ENCODE measurements around the gene C5.

C5 gene

GRCh38 chr9:120918931-120919842 lies 130.9 kb downstream of the C5 start:
- TF ChIP-seq ZFX (IDR thresholded peaks at IDR 0.05), result no peak
- H3K27ac ChIP-seq, result peak overlapping the region; percentile 3; the same call in 1 of the 2 replicates

GRCh38 chr9:120917929-120918762 lies 131.9 kb downstream of the C5 start:
- peak overlapping the region; percentile 3; the same call in 1 of the 2 replicates for H3K27ac ChIP-seq
- TF ChIP-seq CTCF (conservative IDR thresholded peaks at IDR 0.05) (no peak), ZFX (IDR thresholded peaks at IDR 0.05) (no peak)

- H3K27ac ChIP-seq, result peak overlapping the region; percentile 9; the same call in 1 of the 2 replicates
- TF ChIP-seq CTCF (conservative IDR thresholded peaks at IDR 0.05) (no peak), ZFX (IDR thresholded peaks at IDR 0.05) (no peak)
These were observed 132.8 kb downstream of the C5 start for GRCh38 chr9:120916991-120917880.

GRCh38 chr9:120916588-120916987 lies 133.5 kb downstream of the C5 start:
- TF ChIP-seq CTCF (conservative IDR thresholded peaks at IDR 0.05), result no peak
- TF ChIP-seq ZFX (IDR thresholded peaks at IDR 0.05), result no peak

GRCh38 chr9:120915854-120916470 lies 134.1 kb downstream of the C5 start:
- no peak for TF ChIP-seq CTCF (conservative IDR thresholded peaks at IDR 0.05)
- no peak for TF ChIP-seq ZFX (IDR thresholded peaks at IDR 0.05)

More at GRCh38 chr9:120916588-120916987, 133.5 kb downstream of the C5 start:
- peak overlapping the region; percentile 9; the same call in 1 of the 2 replicates for H3K27ac ChIP-seq

GRCh38 chr9:120914953-120915352 lies 135.1 kb downstream of the C5 start:
- TF ChIP-seq ZFX (IDR thresholded peaks at IDR 0.05) (no peak), CTCF (conservative IDR thresholded peaks at IDR 0.05) (no peak)
- H3K27ac ChIP-seq, result no peak overlapping the region

More at GRCh38 chr9:120915854-120916470, 134.1 kb downstream of the C5 start:
- H3K27ac ChIP-seq, result peak overlapping the region; percentile 9; the same call in 1 of the 2 replicates
